HG02981 (cell line): Measurements from ENCODE around the gene PLXNA4.

Experiments used
- ATAC-seq: cut with Tn5 transposase; IDR thresholded peaks from one replicate; pipeline ENCODE4 v1.9.1; 2021; ENCODE audit warnings: mild to moderate bottlenecking, moderate library complexity; ENCODE audit not compliant: unreplicated experiment

The PLXNA4 gene

DNA sequence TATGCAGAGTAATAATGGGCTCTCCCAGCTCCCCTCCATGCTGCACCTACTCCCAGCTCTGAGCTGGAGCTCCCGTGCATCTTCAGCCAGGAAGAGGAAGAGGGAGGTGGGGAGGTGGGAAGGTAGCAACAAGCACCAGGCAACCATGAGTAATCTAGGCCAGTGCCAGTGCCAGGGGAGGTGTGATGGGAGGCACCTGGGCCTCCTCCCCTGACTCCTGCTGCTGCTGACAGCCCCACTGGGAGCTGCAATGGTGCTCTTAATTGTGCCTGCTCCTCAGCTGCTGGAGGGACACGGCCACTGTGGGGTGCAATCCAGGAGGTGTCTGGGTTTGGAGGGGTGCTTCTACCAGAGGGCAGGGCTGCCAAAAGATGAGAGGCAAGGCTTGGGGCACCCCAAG is 243.0 kb downstream of the PLXNA4 start:
- no peak for ATAC-seq

DNA sequence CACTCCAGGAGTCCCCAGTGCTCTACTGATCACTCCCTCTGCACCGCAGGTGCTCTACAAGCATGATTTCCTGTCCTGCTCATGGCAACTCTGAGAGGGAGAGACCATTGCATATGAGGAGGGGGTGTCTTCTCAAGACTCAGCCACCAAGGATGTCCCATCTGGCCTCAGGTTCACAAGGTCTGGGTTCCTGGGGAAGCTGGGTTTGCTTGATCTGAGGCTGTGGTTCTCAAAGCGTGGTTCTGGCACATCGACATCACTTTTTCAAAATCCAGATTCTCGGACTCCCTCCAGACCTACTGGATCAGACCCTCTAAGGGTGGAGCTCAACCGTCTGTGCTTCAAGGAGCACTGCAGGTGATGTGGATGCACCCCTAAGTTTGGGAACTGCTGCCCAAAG is 247.5 kb downstream of the PLXNA4 start:
- no peak for ATAC-seq

DNA sequence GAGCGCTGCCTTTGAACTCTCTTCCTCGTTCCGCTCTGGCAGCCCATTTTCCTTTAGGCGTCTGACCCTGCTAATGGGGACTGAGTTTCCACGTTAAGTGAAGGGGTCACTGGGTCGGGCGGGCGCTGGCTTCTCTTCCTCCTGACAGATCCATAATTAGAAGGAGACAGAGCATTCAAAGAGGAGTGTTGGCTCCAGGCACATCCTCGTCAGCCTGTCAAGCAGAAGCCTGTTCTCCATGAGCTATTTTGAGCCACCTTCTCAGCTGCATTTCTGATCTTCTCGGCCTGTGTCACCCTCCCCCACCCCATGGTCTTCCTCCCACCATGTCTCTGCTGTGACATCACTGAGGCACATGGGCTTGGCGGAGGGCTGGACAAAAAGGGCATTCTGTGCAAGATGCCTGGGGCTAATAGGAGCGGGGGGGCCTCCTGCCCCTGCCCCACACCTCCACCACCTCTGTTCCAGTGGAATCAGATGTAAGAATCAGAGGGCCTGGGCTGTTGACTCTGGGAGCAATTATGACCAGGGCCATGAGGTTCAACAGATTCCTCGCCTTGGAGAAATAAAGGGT is 248.1 kb downstream of the PLXNA4 start:
- no peak for ATAC-seq

DNA sequence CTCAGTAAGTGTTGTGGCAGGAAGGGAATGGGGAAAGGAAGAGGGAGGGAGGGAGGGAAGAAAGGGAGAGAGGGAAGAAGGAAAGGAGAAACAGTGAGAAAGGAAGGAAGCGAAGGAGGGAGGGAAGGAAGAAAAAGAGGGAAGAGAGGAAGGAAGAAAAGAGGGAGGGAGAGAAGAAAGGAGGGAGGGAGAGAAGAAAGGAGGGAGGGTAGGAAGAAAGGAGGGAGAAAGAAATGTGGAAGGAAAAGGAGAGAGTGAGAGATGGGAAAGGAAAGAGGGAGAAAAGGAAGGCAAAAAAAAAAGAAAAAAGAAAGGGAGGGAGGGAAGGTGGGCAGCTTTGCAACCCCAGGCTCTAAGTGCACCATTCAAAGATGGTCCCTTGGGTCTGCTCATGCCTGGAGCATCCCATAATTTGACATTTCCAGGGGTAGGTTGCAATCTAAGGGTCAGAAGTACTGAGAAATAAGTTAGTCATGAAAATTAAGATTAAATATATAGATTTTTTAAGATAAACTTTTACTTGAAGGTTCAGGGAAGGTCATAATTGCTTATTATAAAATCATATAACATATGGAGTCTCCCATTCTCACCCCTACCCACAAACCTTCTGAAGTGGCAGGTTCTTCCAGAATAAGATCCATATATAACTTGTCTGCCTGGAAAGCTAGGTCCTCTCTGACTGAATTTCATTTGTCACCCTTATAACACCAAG is 249.2 kb downstream of the PLXNA4 start:
- ATAC-seq, result no peak

DNA sequence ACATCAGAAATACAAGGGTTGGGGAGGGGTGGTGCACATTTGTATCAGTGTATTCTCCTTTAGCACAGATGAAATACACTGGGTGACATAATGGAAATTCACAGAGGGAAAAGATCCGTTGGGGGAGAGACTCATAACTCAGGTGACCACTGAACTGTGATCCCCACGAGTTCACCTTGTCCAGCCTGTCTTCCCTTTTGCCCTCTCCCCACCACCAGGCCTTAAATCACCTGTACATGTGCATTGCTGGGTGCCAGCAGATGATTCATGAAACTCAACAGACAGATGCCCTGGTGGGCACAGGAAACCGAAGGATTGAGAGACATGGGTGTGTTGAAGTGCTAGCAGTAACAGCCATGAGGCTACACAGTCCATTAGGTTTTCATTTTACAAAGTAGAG is 253.3 kb downstream of the PLXNA4 start:
- ATAC-seq, result no peak

DNA sequence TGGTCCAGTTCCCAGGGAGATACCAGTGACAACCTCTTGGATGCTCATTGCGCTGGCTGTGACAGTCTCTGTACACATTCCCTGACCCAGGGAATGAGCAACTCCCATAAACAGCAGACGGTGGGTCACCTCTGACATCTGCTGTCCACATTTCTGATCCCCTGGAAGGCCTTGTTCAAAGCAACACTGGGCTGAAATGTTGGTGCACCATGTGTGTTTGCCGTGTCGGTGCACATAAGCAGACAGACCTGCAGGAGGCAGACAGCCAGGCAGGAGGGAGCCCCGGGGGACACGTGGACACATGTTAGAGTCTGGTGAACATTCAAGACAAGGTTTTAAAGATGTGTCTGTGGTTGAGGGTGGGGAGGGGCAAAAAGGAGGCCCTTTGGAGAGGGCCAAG is 254.9 kb downstream of the PLXNA4 start:
- ATAC-seq, result no peak

DNA sequence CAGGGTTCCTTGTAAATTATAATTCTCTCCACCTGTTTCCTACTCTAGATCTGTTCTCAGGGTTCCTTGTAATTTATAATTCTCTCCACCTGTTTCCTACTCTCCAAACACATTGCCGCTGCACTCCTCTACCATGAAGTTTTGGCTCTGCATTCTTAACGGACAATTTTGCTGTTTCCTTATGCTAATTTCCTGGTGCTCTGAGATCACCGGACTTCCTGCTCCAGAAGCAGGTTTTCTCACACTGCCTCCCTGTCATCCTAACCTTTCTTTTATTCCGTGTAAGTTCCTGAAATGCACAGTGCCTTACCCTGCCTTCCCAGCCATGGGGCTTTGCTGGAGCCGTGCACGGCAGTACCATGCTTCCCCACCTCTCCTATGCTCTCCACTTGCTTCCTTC is 256.8 kb downstream of the PLXNA4 start:
- ATAC-seq, result no peak

DNA sequence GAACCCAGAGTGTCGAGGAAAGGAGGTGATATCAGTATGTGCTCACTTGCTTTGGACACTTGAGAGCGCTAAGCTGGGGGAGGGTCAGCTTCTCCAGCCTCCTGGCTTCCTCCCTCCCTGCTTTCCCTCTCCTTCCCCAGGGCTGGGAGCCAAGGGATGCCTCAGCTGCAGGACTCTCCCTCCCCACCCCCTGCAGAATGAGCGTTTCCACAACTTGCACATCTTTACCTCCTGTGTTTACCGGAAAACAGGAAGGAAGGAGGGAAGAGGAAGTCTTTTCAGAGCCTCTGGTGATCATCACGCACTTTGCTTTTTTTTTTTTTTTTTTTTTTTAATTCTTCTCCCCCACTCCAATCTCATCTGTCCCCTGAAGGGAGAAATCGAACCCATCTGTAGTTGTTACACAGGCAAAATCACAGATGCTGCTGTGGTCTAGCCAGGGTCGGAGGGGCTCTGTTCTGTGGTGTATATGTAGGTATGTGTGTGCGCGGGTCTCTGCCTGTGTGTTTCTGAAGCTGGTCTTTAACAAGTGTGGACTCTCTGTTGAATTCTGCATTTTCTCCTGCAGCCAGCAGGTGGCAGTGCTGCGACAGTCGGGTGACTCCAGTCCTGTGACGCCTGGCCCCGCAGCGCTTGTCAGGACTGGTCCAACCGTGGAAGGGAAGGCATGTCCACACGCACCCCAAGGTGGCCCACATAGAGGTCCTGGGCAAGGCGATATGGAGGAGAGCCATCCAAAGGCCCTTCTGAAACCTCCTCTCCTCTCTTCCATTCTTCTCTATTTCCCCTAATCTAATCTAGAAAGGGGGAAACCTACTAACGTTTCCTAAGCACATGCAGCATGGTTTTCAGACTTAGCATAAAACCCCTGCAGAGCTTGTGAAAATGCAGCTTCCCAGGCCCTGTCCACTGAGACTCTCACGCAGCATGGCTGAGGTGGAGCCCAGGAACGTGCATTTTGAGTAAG is 257.6 kb downstream of the PLXNA4 start:
- peak; percentile 88 for ATAC-seq

DNA sequence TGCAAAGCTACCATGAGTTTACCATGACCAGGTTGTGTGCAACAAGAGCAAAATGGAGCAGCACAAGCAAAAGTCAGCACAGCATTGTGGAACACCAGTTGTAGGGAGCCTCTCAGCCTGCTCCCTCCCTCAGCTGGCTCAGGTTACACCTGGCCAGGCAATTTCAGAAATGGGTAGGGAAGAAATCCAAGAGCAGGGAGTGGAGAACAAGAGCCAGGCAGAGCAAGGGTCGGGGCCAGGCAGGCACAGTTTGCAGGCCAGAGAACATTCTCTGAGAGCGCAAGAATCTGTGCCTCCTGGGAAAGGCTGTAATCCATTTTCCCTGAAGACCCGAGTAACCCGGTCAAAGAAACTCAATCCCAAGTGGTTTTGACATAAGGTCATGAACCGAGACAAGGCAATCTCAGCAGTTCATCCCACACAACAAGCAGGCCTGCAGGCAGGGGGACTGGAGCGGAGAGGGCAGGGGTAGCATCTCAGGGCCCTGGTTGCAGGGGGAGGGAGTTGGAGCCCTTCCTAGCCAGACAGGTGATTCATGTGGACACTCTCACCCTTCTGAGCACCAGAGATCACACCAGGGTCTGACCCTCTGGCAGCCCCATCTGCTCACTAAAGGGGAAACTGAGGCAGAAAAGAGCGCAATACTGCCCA is 258.4 kb downstream of the PLXNA4 start:
- no peak for ATAC-seq

DNA sequence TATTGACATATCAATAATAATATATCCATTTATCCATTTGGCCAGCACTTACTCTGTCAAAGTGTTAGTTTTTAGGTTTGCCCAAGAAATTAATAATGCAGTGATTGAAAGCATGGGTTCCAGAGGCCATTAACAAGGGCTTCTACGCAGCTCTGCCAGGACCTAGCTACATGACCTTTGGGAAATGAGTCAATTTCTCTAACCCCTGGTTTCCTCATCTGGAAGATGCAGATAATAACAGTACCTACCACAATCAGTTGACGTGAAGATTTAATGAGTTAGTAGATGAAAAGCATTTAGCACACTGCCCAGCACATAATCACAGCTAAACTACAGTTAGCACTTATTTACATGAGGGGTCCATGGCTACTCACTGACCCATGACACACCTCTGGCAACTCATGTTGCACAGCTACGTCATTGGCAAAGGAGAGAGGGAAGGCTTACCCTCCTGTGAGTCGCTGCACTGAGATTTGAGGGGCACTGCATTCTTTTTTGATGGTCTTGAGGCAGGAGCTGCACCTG is 263.7 kb downstream of the PLXNA4 start:
- no peak for ATAC-seq

DNA sequence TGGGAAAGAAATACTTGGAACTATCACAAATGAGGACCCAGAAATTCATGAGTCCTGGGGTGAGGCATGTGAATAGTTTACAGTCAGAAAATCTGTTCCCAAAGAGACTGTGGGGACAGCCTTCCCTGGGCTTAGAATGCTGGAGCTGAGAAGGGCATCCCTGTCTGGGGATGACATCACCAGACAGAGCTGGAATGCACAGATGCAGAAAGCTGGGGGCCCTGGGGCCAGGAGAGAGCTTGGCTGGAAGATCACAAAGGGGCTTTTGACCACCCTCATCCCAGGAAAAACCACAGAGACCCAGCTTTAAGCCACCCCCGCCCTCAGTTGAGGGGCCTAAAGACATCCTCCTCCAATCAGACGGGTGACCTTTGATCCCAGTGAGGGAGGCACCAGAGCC is 264.5 kb downstream of the PLXNA4 start:
- no peak for ATAC-seq

DNA sequence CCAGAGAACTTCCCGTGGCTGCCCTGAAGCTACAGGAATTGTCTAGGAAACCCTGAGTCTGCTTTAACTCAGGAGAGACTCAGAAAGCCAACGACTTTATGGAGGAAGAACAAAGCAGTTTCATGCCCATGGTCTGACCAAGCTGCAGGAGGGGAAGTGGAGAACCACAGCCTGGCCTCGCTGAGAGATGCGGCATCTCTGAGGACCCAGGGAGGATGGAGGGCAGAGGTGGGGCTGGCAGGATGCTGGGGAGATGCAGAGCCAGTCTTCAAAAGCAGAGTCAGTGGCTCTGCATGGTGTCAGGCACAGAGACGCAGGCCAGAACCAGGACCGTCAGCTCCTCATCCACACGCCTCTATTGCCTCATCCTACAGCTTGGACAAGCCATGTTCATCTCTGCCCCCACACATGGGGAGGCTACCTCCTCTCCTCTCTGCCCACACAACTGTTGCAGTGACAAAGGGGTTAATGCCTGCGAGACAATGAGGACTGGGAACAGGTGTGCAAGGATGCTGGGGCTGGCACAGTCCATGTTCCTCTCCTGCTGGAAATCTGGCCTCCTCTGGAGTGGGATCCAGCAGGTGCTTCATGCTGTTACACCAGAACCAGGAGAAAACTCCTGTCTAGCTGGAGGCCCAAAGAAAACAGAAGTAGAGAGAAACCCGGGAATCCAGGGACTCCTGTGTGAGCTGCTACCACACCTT is 267.0 kb downstream of the PLXNA4 start:
- no peak for ATAC-seq

DNA sequence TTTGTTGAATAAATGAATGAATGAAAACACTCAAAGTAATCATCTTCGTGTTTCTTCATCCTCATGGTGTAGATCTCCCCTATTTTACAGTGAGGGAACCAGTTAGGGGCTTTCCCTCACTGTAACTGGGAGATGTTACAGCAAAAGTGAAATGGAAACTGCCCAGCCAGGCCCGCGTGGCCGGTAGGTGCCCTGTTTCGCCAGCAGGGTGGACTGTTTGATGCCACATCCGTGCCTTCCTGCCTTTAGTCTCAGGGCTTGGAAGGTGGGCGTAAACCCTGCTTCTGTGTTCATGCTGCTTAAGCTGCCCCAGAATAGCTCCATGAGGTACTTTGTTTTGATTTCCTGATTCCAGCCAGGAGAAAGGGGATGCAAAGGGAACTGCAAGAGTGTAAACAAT is 268.8 kb downstream of the PLXNA4 start:
- no peak for ATAC-seq

DNA sequence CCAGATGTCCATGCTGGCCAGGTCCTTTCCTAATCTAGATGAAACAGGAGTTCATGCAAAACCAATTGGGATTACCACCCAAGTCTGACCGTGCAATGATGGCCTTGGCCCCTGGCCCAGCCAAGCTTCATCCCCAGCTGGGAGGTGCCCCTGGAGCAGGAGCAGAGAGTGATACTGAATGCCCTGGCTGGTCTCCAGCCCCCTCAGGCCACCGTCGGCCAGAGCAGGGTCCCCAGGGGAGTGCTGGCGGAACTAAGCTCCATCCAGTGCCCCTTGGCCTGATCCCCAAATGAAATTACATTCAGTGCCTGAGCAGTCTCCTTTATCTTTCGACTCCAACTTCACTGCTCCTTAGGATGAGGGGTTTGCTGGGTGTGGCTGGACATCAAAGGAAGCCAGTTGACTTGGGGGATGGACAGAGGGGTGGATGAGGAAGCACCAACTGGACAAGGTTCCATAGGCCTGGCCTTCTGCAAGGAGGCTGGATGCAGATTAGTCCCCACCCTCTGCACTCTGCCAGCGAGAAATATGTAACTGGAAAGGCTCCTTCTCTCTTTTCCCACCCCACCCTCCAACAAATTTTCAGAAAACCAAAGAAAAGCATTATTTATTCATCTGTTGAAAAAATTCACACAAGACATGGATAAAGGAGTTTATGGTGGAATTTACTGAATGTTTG is 275.5 kb downstream of the PLXNA4 start:
- no peak for ATAC-seq

DNA sequence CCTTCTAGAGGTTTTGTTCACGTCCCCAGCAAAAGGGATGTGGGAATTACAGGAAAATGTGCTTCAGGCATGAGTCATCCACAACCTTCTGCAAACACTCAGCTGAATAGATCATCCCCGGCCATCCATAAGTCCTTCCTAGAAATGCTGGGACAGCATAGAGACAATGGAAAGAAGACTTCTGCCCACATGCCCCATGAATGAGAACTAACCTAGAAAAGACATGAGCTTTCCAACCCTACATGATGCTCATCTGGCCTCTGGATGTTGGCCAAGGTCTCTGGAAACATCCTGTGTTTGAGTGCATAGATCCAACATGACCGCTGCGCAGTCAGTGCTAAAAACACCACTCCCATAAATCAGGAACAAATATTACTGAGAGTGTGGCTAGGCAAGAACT is 277.5 kb downstream of the PLXNA4 start:
- no peak for ATAC-seq

DNA sequence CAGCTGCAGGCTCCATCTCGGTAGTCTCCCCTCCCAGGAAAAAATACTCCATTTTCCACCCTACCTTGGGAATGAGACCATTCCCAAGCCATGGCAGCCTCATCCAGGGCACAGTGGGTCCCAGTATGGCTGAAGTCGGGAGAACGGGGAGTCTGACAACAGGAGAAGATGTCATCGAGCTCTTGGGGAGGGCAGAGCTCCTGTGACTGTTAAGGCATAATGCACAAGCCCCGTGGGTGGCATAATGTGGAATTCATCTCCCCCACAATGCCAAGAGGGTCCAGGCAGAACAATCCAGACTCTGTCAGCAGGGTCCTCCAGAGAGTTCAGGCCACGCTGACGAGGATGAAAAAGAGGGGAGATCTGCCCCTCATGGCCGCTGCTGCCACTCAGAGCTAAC is 279.4 kb downstream of the PLXNA4 start:
- no peak for ATAC-seq

DNA sequence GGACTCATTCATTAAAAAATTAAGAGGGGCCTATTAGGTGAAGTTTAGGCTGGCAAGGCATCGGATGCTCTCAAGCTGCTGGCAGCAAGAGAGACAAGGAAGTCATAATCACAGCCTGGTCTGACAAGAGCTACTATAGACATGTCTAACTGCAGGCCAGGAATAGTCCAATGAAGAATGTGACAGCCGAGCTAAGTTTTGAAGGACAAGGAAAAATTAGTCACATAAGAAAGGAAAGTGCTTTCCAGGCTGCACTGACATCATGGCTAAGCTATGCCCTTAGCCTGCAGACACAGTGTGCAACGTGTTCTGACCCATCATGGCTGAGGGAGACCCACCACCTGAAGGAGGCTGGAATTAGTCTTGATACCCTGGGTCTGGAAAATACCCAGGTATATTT is 281.1 kb downstream of the PLXNA4 start:
- no peak for ATAC-seq

DNA sequence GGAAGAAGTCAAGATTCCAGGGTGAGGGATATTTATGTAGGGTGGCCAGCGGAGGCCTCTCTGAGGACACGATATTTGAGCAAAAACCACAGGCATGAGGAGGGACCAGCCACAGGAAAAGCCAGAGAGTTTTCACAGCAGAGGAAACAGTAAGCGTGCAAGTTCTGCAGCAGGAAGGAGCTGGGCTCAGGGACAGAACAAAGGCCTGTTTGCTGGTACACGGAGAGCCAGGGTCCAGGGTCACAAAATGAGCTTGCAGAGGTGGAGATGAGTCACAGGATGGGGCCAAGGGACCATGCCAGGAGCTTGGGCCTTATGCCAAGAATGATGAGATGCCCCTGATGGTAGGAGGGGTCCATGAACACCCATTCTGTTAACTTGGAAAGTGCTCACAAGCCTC is 283.5 kb downstream of the PLXNA4 start:
- no peak for ATAC-seq

DNA sequence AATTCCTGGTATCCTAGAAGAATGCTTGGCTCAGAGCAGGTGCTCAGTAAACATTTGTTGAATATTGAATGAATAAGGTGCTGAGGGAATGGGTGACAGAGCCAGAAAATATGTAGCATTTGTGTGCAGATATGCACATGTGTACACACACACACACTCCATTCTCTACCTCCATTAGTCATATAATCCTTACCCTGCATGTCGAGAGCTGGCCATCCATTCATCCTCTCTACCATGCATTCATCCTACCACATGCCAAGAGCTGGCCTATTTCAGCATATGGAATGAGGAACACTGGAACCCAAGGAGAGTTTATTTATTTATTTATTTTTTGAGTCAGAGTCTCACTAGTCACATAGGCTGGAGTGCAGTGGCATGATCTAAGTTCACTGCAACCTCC is 284.8 kb downstream of the PLXNA4 start:
- no peak for ATAC-seq

DNA sequence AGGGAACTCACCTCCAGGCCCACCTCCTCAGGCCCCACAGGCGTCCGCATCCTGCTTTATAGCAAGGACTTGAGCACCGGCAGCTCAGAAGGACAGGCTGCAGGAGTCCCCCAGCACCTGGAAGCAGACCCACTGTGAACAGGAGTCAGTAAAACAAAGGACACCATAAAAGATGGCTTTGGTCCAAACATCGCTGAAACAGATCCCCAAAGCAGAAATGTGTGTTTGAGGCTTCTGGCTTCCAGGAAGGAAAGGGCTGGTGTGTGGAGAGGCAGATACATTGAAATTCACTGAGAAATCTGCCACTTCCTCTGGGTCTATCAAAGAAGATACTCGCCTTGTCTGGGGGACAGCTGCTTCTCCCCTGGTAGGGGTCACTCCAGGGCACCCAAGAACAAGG is 286.2 kb downstream of the PLXNA4 start:
- no peak for ATAC-seq
